NCI-H446 treated with DMSO at 0.1 percent for 48 hours (cell line): ENCODE results near the gene CYP24A1.
A peak's percentile ranks its signal among the peaks of the same experiment; 100 is the strongest.

ENCODE experiments used
- DNase-seq: peaks from one replicate; lab custom pipeline; 2025; lab: John Stamatoyannopoulos, UW

CYP24A1 gene

DNA sequence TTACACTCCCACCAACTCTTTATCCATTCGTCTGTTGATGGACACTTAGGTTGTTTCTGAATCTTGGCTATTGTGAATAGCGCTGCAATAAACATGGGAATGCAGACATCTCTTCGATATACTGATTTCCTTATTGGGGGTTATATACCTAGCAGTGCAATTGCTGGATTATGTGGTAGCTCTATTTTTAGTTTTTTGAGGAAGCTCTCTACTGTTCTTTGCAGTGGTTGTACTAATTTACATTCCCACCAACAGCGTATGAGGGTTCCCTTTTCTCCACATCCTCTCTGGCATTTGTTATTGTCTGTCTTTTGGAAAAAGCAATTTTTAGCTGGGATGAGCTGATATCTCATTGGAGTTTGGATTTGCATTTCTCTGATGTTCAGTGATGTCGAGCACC lies 29.5 kb upstream of the CYP24A1 start:
- DNase-seq = no peak

DNA sequence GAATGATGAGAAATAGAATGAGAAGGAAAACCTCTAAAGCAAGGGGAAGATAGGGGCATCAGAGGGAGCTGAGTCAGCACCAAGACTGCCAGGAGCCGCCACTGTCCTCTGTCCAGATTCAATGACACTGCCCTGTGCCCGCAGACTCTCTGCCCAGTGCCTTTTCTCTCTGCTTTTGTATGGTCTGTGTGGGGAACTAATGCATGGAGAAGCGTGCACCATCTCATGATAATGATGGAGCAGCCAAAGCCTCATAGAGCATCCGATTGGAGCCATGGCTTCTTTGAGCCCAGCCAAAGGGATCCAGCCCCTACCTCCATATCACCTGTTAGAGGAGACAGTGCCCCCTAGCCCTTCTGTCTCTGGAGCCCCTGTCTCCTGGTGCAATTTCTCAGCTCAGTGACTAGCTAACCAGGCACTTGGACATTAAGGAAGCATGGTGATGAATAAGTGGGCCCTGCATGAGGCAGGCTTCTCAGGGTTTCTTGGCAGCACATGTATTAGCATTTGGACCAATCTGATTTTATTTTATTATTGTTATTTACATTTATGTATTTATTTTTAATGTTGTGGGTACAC lies 27.6 kb upstream of the CYP24A1 start:
- no peak for DNase-seq

DNA sequence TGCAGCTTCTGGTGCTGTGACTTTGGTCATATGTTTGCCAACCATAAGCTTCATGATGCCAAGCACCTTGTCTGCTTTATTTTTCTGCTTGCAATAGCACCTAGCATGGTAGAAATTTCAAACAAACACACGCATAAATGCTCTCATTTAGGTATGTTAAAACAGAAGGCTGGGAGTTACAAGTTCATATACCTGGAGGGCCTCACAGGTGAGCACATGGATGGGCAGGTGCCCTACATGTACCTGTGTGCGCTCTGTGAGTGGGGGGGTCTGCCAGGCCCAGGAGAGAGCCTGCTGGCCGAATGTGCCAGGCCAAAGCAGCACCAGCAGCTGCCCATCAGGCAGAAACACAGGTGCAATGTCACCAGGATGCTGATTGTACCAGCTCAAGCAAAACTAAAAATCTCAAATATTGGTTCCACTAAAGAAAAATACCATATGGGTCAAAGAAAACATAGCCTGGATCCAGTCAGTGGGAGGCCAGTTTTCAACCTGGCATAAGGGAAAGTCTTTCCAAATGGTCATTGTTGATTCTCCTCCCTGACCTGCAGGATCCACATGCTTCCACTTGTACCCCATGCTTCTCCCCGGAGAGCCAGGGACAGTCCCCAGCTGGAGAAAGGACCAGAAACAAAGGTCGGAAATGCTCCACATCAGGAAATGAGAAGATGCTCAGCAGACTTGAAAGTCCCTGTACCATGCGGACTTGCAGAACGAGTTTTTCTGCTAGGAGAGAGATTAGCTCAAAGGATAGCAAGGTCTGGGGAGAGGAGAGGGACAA lies 26.9 kb upstream of the CYP24A1 start:
- no peak for DNase-seq

DNA sequence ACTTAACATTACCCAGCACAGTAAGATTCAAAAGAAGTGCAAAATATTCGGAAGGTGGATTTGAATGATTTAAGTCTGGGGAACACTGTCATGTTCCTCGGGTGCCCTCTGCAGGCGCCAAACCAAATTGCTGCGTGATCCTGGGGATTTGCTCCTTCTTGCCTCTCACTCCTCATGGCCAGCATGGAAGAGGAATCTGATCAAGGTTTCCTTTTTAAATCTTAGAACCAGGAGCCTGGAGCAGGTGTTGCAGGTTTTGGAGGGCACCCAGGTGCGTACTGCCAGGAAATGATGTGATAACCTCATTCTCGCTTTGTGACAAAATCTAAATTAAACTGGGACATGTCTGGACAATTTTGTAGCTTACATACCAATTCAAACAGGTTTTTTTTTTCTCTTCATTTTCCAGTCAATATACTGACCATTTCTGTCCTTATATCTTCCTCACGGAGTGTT lies 26.0 kb upstream of the CYP24A1 start:
- peak; percentile 29 for DNase-seq

DNA sequence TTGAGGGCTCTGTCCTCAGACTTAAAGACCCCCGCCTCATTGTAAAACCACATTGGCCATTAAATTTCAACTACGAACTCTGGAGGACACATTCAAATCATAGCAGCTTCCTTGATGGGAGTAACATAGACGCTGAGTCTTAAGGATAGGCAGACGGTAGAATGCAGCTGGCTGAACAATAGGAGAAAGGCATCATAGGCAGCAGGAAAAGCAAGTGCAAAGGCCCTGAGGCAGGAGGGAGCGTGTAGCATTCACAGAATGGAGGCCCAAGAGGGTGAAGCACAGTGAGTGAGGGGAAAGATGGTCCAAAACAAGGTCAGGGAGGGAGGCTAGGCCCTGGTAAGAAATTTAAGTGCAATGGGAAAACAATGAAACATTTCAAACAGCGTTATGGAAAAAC lies 25.5 kb upstream of the CYP24A1 start:
- no peak for DNase-seq

DNA sequence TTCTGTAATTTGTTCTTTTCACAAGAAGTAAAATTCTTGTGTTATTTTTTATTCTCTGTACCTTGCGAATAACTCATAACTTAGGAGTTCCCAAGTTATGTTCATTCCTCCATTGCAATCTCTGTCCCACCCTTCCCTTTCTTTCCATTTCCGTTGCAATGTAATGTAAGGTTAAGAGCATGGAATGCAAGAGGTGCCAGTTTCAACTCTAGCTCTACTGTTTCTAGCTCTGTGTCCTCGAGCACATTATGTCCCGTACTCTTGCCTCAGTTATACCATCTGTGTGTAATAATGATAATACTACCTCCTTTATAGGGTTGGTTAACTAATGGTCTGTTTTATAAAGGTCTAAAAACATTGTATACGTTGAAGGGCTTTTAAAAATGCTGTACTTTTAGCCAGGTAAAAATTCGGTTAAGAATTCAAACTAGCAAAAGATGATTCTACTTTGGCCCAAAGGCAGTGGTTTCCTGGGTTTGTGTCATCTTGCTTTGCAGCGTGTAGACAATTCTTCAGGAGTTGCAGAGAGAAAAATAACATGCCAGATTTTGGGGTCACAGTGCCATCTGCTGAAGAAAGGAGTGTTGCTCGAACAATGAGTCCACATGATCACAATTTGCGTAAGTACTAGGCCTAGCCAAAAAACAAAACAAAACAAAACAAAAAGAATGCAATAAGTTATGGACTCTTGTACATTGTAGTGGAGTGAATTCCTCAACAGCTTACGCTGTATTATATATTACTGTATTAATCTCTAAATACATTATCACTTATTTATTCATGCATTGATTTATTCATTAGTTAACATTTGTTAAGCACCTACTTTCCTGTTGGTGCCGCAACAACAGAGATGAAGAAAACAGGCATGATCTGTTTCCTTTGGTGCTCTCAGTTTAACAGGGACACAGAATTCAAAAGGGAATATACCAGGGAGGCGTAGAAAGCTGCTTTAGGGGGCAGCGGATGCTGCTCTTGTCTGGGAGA lies 24.1 kb upstream of the CYP24A1 start:
- no peak for DNase-seq

DNA sequence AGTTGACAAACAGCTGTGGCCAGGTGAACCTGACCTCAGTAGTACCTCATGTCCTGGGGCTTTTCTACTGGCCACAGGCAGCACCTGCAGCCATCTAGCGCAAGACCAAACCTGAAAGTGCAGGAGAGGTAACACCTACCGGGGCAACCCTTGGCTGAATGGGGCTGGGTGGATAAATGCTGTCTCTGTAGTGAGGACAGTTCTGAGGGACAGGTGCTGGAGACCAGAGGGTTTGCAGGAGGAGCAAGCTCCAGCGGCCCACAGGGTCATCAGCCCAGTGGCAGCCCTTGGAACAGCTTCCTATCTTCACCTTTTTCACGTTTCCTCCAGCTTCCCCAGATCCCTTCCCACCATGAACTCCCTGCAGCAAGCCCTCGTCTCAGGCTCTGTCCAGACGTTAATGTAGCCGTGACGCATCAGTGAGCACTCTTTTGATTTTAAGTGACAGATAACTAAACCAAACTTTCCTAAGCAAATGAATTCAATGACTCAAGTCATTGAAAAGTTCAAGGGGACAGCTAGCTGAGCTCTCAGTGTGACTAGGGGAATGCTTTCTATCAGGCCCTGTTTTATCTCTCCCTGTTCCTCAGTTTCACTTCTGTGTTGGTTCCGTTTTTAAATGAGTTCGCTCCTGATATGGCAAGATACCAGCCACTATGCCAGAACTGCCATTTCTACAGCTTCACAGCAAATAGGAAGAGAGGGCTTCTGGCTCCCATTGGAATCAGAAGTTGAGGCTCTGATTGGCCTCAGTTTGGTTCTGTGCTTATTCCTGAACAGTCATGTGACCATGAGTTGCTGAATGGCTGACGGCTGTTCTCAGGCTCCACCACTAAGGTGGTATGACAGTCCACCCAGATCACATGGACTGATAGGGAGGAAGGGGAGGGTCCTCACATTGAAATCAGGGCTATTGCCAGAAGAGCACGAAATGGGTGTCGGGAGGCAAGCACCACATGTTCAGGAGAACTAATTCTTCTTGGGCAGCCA lies 22.0 kb upstream of the CYP24A1 start:
- DNase-seq = no peak

DNA sequence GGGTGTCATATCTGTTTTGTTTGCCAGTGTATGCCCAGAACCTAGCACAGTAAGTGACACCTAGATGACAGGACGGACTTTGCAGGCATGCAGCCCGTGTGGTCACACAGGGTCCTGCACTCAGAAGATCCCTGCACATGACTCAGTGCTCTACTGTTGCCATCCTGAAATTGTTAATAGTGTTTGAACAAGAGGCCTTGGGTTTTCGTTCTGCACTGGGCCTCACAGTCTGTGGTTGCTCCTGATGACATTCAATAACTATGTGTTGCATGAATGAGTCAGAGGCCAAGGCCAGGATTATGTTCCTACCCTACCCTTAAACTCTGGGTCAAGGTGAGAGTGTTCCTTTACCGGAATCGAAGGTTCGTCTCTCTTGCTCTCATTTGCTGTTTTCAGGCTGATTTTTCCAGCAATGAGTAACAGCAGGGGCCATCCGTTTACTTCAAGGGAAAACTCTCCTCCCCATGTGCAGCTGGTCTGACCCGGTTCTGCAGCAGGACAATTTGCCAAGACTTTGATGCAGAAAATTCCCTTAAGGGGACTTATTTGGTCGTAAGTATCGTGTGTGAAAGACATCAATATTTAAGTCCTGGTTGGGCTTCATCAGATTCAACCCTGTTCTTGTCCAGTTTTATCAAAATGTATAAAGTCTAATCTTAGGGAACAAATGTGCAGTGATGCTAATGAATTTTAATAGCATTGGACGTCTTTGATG lies 21.1 kb upstream of the CYP24A1 start:
- DNase-seq = no peak

DNA sequence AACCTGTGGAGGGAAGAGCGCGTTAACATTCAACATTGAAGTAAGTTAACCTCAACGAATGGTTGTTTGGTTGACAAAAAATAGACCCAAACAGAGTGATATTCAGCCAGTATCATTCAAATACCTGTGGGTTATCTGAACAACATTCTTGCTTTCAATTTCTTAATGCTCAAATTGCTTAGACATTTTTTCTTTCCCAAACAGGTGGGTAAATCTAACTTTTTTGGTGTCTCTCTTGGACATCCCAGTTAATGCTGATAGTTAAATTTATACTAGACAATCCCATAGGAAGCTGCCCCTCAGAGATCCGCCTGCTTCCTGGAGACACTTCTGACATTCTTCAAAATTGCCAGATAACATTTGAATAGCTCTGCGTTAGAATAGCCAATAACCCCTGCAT lies 20.0 kb upstream of the CYP24A1 start:
- DNase-seq = no peak

DNA sequence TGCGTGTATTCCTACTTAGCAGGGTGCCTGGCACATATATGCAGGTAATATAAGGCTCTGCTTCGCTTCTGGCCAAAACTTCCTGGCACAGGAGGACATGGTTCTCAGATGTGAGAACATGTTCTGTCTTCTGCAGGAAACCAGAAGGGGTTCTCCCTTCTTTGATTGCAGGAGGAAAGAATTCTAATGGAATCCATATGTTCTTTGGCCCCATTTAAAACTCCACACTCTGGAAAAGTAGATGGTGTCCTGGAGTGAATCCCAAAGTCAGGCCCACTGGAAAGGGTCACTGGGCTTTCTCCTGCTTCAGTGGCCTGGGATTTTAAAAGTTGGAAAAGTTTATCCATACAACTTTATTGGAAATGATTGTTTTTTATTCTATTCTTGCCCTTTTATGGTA lies 16.4 kb upstream of the CYP24A1 start:
- DNase-seq = no peak

DNA sequence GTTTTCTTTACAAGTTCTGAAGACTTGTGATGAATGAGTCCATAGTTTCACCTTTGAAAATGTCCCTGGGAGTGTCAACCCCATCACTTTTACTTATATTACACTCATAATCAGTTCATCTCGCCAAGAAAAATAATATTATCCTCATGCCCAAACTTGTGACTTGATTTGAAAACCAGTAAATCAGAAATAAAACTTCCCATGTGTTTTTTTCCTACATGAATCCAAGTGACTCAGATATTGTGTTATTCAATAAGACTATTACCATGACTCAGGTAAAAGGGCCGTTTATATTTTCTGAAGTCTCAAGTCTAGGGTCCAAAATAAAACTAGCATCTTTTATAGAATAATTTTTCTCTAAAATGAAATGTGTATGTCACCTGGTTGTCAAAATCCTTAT lies 15.8 kb upstream of the CYP24A1 start:
- no peak for DNase-seq

DNA sequence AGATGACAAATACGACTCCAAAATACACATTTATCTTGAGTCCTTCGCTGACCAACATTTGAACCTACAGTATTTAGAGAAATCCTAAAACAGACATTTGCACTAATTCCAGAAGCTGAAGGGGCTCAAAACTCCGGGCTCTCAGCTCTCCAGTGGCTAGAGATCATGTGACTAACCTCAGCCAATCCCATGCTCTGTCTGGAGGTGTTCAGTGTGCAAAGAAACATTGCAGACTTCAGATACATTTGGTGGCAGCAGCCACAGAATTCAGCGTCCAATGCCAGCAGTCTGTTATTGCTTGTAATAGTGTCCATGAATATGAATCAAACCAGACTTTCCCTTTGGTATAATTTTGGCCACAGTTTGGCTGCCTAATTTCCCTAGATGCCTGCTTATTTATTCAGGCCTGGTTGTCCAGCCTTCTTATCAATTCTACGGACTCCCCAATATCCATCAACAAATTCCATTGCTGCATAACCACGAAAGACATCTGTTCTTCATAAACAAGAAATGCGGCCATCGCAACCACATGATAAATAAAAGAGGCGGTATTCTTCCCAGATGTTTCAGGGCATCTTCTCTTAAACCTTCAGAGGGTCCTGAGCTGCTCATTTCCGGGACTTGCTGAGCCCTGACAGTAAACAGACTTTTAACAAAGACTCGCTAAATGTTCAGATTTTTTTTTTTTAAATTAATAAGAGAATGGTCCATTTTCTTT lies 14.5 kb upstream of the CYP24A1 start:
- DNase-seq = no peak

DNA sequence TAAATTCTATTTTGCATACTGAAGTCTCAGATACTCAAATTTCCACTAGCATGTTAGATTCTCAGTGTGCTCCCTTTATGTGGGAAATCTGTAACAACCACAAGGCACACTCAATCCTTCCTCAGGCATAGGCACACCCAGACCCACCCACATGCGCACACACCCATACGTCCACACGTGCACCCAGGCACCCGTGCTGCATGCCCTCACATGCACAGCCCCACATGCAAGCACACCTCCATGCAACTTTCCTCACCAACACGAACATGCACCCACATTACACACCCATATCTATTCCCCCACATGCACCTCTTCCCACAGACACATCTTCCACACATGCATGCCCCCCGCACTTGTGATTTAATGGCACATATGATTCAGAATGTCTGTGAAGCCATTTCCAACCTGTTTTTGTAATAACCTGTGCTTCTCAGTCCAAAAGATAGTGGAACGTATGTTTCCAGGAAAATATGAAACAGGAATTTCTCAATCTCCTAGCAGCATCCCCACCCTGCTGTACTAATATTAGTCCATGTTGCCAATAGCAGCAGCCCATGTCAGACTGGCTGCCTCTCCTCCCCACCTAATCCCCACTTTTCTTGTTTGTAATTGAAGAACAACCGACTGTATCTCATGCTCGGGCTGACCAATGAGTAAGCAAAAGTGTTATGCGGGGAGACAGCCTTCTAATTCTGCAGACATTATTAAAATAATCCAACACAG lies 11.3 kb upstream of the CYP24A1 start:
- no peak for DNase-seq

DNA sequence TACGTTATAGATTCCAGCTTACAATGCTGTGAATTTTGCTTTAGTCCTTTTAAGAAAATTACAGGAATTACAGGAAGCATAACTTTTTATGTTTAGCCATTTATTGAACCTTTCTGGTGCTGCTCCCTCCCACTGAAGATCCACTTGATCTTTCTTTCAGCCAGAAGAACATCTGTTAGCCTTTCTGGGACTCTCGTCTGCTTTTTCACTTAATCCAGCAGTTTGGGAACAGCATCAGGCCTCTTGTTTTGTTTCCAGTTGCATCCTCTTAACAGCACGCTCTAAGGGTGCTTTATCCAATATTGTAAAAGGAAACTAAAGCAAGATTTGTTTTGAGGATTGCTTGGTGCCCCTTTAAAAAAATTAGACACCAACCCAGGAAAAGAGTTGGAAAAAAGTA lies 10.3 kb upstream of the CYP24A1 start:
- no peak for DNase-seq

DNA sequence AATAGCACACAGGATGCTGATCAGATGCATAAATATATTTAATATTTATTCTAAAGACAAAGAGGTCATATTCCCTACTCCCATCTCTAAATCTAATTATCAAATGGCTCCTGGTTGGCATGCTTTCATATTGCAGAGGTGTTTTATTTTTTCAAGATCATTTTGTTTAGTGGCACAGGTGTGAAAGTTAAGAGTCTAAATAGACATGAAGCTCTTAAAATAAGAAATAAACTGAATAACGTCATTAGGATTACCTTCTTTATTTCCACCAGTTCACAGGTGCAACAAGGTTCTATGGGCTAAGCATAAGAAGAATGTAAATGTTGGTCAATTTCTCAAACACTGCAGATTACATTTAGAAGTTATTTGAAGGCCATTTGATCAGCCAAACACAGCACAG lies 7.1 kb upstream of the CYP24A1 start:
- DNase-seq = no peak

DNA sequence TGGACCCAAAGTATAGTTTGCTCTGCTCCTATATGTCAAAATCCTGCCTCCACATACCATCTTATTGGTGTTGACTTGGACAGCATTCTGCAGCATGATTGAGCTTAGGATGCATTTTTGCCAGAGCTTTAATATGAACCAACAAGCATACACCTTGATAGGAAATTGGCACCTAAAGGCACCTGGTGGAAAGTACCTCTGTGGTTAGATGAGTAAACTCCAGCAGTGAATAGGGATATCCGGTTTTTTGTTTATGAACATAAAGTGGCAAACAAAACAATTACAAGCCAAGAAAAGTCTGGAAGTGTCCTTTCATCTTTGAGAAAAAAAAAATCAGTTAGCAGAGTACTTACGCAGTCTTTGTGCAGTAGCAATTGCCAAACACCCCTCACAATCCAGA lies 6.2 kb upstream of the CYP24A1 start:
- DNase-seq = no peak

DNA sequence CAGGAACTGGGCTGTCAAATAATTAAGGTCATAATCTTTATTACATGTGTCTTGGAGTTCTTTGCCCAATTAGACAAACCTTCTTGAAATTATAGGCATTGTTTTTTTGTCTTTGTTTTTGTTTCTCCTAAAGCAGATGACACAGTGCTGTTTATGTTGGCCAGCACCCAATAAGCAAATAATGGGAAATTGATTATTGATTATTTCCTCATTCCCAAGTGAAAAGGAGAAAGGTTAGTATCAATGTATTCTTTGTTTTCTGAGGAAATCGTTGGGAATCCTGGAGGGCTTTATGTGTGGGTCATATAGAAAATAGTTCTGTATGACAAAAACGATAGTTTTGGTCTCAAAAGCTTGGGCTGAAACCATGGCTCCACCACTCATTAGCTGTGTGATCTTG lies 4.5 kb upstream of the CYP24A1 start:
- no peak for DNase-seq

DNA sequence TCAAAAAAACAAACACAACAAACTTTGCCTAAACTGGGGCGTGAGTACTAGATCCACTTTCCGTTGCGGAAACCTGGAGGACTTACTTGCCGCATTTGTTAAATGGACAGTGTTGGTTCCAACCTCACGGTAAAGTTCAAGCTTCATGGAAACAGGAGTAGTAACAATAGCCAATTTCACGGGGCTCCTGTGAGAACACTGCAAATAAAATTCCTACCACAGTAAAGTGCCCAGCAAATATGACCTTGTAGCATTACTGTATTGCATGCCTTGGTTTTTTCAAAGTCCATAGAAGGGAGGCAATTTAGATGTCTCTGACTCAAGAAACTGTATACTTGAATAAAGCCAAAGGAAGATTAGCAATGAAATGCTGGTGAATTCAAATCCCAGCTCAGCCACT lies 3.6 kb upstream of the CYP24A1 start:
- no peak for DNase-seq

DNA sequence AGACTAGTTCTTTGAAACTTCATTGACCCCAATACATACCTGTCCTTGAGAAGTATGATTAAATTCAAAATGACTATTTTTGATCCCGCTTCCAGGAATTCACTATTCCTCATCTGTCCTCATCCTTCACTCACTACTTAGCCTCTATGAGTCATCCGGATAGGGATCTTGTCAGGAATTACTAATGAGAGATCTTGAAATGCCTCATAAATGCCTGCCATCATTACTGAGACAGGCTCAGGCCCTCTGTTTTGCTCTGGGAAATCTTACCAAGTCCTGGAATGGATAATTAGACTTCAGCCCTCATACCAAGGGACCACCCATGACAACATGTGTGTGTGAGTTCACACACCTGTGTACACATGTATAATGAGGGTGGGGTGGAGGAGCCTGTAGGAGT lies 2.8 kb upstream of the CYP24A1 start:
- DNase-seq = no peak
